Stimulated activated CD8-positive, alpha-beta memory T cell treated with anti-CD3 and anti-CD28 coated beads, Interleukin-15, amount 100 ng/mL, for 24 hours (primary cell): ENCODE measurements around the gene GULP1.
"Not testable (repeated sequence)": the region's sequence is repeated elsewhere in the genome, so short reads cannot be mapped to it uniquely, and the experiment has no call there.

Experiments
- DNase-seq: peaks from one replicate; pipeline ENCODE4 v3.0.0-alpha.2; 2020; ENCODE audit warnings: low read depth

Gene GULP1

DNA sequence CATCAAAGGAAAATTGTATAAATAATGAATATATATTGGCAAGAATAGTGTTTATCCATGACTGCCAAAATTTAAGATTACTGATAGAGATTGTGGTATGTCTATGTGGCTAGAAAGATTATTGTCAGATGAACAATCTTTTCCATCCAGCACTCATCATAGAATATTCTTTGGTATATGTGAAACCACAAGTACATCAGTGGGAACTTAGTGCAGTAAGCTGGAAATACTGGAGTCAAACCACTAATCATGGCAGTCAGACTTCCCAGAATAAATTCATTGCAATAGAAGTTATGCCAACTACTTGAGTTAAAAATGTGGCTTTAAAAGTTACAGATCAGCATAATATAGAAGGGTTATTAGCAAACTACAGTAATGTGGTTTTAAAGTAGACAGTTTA, 310.3 kb downstream of the GULP1 start:
- DNase-seq, result no peak

DNA sequence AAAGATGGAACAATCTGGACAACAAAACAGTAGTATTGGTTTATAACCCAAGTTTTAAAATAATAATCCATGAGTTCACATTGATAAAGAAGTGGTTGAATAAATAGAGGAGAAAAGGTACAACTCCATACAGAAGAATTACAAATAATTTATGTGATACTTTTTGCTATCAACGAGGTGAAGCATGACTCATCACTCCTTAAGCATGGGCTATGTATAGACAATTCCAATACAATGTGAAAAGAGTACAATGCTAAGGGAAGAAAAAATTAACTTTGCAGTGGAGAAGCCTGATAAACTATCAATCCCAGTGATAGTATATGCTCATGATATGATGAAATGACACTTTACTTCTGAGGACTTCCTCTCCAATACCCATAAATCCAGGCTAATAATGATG, 312.9 kb downstream of the GULP1 start:
- no peak for DNase-seq

GRCh38 chr2:188605609-188606584, 314.2 kb downstream of the GULP1 start:
- DNase-seq, result not testable (repeated sequence)

DNA sequence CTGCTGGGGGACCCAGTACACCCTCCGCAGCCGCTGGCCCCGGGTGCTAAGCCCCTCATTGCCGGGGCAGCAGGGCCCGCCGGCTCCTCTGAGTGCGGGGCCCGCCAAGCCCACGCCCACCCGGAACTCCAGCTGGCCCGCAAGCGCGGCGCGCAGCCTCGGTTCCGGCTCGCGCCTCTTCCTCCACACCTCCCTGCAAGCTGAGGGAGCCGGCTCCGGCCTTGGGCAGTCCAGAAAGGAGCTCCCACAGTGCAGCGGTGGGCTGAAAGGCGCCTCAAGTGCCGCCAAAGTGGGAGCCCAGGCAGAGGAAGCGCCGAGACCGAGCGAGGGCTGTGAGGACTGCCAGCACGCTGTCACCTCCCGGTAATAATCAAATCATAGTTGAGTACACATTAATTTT, 314.9 kb downstream of the GULP1 start:
- not testable (repeated sequence) for DNase-seq

- no peak for DNase-seq
Measured at GRCh38 chr2:188607501-188607900, 315.8 kb downstream of the GULP1 start.

- no peak for DNase-seq
Measured at GRCh38 chr2:188609321-188610049, 317.8 kb downstream of the GULP1 start.

DNA sequence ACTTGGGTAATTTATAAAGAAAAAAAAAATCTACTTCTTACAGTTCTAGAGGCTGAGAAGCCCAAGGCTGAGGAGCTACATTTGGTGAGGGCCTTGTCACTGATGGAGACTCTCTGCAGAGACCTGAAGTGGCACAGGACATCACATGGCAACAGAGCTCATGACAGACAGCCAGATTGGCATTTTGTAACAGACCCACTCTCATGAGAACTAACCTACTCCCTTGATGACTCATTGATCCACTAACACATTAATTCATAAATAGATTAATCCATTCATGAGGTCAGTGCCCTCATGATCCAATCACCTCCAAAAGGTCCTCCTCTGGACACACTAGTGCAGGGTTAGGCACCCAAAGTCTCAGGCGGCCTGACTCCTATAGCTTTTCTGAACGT, 318.4 kb downstream of the GULP1 start:
- DNase-seq, result no peak

DNA sequence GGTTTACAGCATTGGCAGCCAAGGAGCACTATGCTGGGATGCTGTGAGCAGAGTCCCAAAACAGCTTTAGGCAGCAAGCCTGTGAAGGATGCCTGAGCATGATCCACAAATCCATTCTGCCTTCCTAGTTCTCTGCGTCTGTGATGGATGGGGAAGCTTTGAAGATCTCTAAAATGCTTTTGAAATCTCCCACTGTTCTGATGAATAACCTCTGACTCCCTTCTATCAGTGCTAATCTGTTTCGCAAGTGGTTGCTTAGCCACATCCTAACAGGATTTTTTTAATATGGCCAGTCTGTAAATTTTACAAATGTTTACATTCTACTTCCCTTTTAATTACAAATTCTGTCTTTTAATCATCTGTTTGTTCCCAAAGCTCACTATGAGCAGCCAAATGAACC, 319.2 kb downstream of the GULP1 start:
- DNase-seq, result no peak

GRCh38 chr2:188619146-188619545, 327.5 kb downstream of the GULP1 start:
- no peak for DNase-seq

DNA sequence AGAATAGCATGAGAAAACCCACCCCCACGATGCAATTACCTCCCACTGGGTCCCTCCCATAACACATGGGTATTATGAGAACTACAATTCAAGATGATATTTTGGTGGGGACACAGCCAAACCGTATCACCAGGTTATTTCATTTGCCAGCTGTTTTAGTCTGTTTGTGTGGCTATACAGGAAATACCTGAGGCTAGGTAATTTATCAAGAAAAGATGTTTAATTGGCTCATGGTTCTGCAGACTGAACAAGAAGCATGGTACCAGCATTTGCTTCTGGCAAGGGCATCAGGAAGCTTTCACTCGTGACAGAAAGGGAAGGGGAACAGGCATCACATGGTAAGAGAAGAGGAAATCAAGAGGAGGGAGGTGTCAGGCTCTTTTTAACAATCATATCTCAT, 329.2 kb downstream of the GULP1 start:
- no peak for DNase-seq

GRCh38 chr2:188622601-188623260, 331.1 kb downstream of the GULP1 start:
- no peak for DNase-seq

DNA sequence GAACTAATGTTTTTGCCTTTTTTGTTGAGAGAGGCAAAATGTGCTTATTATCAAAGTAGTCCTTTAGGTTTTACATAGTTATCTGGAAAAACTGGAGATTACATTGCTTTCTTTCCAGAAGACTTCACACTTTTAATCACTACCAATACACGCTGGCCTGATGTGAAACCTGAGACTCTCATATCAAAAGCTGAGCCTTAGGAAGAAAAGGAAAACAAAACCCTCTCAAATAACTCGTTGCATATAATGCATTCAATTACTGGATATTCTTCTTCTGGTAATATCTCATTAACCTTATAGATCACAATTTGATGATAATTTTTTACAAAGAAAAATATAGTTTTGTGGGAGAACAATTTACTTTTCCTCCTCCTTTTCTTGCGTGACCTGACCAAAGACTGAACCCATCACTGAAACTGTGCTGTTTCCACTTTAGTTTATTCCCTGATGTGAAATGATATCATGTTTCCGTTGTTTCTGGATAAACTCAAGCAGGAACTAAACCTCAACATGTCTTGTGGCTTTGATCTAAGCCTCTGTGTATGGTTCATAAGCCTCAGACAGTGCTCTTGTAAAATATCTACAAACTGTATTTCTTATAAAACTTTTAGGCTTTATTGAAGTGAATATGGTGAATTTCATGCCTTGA, 332.4 kb downstream of the GULP1 start:
- DNase-seq, result no peak

DNA sequence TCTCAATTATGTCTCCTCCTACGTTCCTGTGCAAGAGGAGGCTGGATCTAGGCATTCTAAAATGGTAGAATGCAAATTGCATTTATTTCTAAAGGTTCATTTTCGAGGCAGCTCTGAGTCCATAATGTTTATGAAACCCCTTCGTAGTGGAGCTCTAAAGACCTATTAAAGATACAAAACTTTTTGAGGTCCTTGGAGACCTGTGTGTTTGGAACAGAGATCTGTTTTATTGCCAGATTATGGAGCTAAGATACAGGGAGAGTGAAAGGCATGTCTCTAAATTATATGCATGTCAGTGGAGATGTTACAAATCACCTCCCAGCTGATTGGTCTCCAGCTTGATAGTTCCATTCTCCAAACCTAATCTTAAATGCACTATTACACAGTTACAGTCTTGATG, 335.8 kb downstream of the GULP1 start:
- DNase-seq, result no peak

GRCh38 chr2:188628989-188629752, 337.5 kb downstream of the GULP1 start:
- DNase-seq, result no peak

DNA sequence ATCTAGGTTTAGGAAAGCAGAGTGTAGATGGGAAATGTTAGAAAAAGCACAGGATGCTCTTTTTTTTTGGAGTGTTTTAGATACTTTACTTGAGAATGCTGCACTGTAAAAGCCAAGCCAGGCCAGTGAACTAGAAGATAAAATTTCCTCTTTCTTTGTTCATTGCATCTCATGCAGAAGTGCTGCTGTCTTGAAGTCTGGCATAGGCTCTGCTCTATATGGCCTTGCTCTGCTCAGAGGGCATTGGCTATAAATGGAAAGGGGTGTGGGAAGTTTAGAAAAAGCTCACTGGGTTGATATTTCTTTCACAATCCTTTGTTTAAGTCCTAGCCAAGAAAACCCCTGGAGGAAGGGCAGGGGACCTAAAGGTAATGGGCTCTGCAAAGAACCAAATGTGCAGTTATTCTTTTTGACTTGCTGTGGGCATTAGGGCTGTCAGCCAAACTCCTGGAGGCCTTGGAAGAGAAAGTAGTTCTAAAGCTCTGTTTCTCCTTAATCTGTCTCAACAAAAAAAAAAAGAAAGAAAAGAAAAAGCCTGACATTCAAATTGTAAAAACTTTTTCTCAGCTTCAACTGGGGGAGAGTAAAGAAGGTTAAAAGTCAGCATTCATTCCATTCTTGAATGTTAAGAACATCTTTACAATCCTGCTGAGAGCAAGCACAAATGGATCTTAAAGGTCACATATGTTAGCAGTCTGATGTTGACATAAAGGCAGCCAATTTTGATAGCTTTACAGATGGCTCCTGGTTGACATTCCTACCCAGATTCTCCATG, 338.3 kb downstream of the GULP1 start:
- DNase-seq, result no peak

- DNase-seq, result no peak
Measured at GRCh38 chr2:188631037-188631809, 339.5 kb downstream of the GULP1 start.

DNA sequence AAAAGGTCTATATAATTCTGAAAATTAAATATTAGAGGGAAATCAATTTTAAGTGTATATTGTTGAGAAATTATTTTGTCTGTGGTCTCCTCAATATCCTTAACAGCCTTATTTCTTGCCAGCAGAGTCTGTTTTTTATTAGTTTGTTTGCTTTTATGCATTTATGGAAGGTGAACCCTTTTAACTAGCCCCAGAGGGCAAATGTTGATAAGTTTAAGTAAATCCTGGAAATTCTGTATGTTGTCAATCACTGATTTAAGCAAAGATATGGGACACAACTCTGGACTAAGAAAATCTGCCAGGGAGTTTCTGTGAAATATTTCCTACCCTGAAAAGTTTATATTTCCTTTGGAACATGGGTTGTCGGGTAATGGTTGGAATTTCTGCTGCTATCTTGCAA, 343.0 kb downstream of the GULP1 start:
- no peak for DNase-seq
